ENCODE measurements around the gene ST3GAL3.
A peak's percentile ranks its signal among the peaks of the same experiment; 100 is the strongest.

The ST3GAL3 gene

DNA sequence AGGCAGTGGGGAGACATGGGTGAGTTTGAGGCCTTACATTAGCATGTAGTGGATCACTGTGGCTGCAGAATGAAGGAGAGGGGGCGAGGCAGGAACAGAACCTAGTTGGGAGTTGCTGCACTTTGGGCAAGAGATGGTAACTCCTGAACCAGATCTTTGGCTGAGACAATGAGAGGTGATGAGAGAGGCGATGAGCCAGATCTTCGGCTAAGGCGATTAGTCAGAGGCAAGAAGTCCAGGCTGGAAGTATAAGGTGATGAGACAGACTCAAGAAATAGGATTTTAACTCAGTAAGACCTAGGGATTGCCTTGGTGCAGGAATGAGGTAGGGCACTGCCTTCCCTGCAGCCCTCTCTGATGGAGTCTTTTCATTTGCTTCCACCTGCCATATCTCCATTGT, 217.2 kb downstream of the ST3GAL3 start:
- no peak for TF ChIP-seq CTCF (IDR thresholded peaks at IDR 0.05)

DNA sequence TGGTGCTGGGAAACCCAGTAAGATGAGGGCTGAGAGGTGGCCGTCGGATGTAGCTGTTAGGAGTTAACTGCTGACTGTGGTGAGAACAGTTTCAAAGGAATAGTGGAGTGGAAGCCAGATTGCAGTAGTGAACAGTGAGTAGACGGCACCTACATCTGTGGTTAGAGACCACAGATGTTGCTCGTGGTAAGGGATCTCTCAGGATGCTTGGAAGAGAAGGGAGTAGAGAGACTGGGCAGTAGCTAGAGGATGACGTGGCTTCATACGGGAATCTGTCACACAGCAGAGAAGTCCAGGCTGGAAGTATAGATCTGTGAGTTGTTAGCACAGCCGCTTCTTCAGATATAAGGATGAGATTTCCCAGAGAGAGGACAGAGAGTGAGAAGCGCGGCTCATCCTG, 218.5 kb downstream of the ST3GAL3 start:
- no peak for TF ChIP-seq CTCF (IDR thresholded peaks at IDR 0.05)

GRCh38 chr1:43930168-43930948, 223.0 kb downstream of the ST3GAL3 start:
- TF ChIP-seq CTCF (IDR thresholded peaks at IDR 0.05) = peak; percentile 65

DNA sequence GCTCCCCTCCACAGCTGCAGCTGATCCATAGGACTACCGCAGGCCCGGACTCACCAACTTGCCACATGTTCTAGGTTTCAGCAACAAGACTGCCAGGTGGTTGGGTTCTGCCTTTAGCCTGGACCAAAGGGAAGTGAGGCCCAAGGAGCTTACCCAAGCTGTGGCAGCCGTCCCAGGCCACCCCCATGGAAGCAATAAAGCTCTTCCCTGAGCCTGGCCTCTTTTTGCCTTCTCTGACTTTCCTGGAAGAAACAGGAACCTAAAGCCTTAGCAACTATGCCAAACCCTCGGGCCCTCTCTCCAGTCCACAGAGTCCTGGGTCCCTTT, 223.6 kb downstream of the ST3GAL3 start:
- TF ChIP-seq CTCF (IDR thresholded peaks at IDR 0.05) = no peak

DNA sequence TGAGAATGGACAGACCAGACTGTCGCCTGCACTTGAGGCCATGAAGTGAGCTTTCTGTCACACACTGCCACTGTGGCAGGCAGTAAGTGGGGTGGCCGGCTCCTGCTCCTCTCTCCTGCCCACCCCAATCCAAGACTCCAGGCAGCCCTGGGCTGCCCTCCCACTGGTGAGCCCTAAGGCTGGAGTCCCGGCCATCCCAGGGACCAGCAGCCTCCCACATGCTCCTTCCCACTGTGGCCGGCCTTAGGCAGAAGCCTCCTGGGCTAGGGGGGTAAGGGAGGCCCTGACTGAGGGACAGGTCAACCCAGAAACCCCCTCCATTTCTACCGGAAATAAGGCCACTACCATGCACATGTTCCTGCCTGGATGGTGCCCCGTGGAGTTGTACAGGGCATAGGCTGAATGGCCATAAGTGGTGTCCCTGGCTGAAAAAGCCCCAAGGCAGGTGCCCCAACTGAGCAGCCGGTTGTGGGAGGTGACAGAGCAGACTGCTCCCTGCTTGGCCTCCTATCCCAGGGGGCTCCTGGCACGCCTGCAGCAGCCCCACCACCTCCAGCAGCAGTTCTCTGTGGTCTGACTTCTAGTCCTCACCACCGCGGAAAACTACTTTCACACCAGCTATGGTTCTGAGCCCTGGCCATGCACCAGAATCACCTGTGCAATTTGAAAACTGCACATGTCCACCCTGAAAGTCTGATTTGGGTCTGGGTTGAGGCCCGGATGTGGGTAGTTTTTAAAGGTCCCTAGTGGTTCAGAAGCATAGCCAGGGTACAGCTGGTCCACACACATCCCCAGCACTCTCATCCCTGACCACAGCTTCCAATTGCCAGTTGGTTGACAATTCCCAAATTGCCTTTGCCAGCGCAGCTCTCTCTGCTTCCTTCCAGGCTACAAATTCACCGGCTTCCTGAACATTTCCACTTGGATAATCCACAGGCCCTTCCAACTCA, 224.7 kb downstream of the ST3GAL3 start:
- no peak for TF ChIP-seq CTCF (IDR thresholded peaks at IDR 0.05)

- TF ChIP-seq CTCF (IDR thresholded peaks at IDR 0.05) = no peak
These were observed 225.6 kb downstream of the ST3GAL3 start for GRCh38 chr1:43932786-43933385.

- TF ChIP-seq CTCF (IDR thresholded peaks at IDR 0.05) = no peak
These were observed 226.2 kb downstream of the ST3GAL3 start, which contains the start of gene ARTN for GRCh38 chr1:43933386-43934100. TSS of gene ARTN (plus strand) at chr1:43933801. CDS start at chr1:43935657, 1,856 bp downstream.

Data from LNCAP (cell line).